Natural killer cell treated with Interleukin-12 subunit alpha and Interleukin-12 subunit beta and Interleukin-15 and Interleukin-18, amount 100 ng/mL, for 72 hours (primary cell): ENCODE measurements around the gene SLCO1C1. TPM values are rescaled to one million over a fixed set of nuclear protein-coding genes. Genes with fewer than 3 reads are reported as not detected.
"Not testable (repeated sequence)": the region's sequence is repeated elsewhere in the genome, so short reads cannot be mapped to it uniquely, and the experiment has no call there.

Experiments used
- ATAC-seq, 2 donors: fragments of 150-1000 bp; cut with Tn5 transposase in 1 of 2; sonication (Bioruptor Pico), chemical (Tn5 transposase) in 1 of 2; 2 replicates each; pipeline ENCODE4 v1.10.0; 2021
- DNase-seq: peaks from one replicate; pipeline ENCODE4 v3.0.0; 2022; ENCODE audit warnings: low spot score
- H3K27ac Mint-ChIP-seq, 2 donors: 1 replicate in 1 of 2; 2 replicates in 1 of 2; pipeline ENCODE4 v1.8.0; 2022; ENCODE audit warnings: mixed read lengths in 2 of 2, mild to moderate bottlenecking in 1 of 2, moderate library complexity in 1 of 2
- H3K27me3 Mint-ChIP-seq, 2 donors: 1 replicate in 1 of 2; 2 replicates in 1 of 2; pipeline ENCODE4 v1.8.0; 2022; ENCODE audit warnings: mixed read lengths in 2 of 2
- H3K36me3 Mint-ChIP-seq: one replicate; pipeline ENCODE4 v1.8.0; 2022; ENCODE audit warnings: mixed read lengths
- H3K4me1 Mint-ChIP-seq, 2 donors: 1 replicate in 1 of 2; 2 replicates in 1 of 2; pipeline ENCODE4 v1.8.0; 2022; ENCODE audit warnings: low read depth in 2 of 2, mixed read lengths in 2 of 2, mild to moderate bottlenecking in 1 of 2
- H3K4me3 Mint-ChIP-seq: one replicate; pipeline ENCODE4 v1.8.0; 2022; ENCODE audit warnings: mixed read lengths
- H3K9me3 Mint-ChIP-seq: 2 replicates; pipeline ENCODE4 v1.8.0; 2022; ENCODE audit warnings: mixed read lengths
- total RNA-seq, 2 donors: library from RNA; stranded (reverse); gene quantifications; one replicate each; pipeline ENCODE4 v1.2.3, GENCODE V29; 2022

SLCO1C1 gene
- total RNA-seq, 2 donors from 2014 or later = not detected

- DNase-seq = no peak
- H3K9me3 Mint-ChIP-seq = peaks cover 8% of the 10 kb centered on the region
- no peaks in the 10 kb centered on the region for H3K36me3 Mint-ChIP-seq
- H3K27ac Mint-ChIP-seq = no peak overlapping the region
- no peak for ATAC-seq
- no peak overlapping the region for H3K4me3 Mint-ChIP-seq
- H3K27me3 Mint-ChIP-seq = no peaks in the 10 kb centered on the region
- H3K4me1 Mint-ChIP-seq = no peaks in the 10 kb centered on the region
These were observed 36.1 kb downstream of the SLCO1C1 start for GRCh38 chr12:20731274-20731673.

DNA sequence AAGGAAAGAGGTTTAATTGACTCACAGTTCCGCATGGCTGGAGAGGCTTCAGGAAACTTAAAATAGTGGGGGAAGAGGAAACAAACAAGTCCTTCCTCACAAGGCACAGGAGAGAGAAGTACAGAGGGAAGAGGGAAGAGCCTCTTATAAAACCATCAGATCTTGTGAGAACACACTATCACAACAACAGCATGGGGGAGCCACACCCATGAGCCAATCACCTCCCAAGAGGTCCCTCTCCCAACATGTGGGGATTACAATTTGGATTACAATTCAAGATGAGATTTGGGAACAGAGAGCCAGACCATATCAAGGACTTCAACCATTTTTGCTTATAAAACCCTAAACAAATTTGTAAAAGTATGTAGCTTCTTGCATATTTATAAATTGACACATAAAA, 45.8 kb downstream of the SLCO1C1 start:
- no peaks in the 10 kb centered on the region for H3K27me3 Mint-ChIP-seq

DNA sequence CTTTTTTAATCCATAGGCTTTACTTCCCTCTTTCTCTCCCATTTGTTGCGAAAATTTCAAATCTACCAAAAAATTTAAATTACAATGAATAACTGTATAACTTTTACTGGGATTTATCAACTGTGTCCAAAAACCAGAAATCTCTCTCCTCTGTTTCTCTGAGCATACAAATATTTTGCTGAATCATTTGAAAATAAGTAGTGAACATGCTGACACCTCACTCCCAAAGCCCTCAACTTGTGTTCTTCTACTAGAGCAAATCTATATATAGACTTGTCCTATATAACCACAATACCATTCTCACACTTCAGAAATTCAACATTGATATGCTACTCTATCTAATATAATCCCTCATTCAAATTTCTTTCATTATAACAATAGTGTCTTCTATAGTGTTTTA, 53.1 kb downstream of the SLCO1C1 start:
- Mint-ChIP-seq H3K27ac (no peak overlapping the region), H3K4me3 (no peak overlapping the region), H3K9me3 (peaks cover 8% of the 10 kb centered on the region), H3K4me1 (no peaks in the 10 kb centered on the region), H3K36me3 (peaks cover 4% of the 10 kb centered on the region), H3K27me3 (no peaks in the 10 kb centered on the region)
- no peak for DNase-seq
- ATAC-seq = no peak

More for the DNA sequence above, 45.8 kb downstream of the SLCO1C1 start:
- ATAC-seq (no peak), DNase-seq (no peak)
- peaks cover 6% of the 10 kb centered on the region for H3K9me3 Mint-ChIP-seq
- no peaks in the 10 kb centered on the region for H3K36me3 Mint-ChIP-seq
- H3K27ac Mint-ChIP-seq = no peak overlapping the region
- no peak overlapping the region for H3K4me3 Mint-ChIP-seq
- no peaks in the 10 kb centered on the region for H3K4me1 Mint-ChIP-seq

GRCh38 chr12:20751046-20751445, 55.9 kb downstream of the SLCO1C1 start:
- no peaks in the 10 kb centered on the region for H3K27me3 Mint-ChIP-seq
- DNase-seq = no peak
- H3K4me3 Mint-ChIP-seq = no peak overlapping the region
- no peak for ATAC-seq
- H3K36me3 Mint-ChIP-seq = peaks cover 4% of the 10 kb centered on the region
- no peaks in the 10 kb centered on the region for H3K4me1 Mint-ChIP-seq
- H3K27ac Mint-ChIP-seq = no peak overlapping the region
- peaks cover 8% of the 10 kb centered on the region for H3K9me3 Mint-ChIP-seq

GRCh38 chr12:20777420-20777819, 82.3 kb downstream of the SLCO1C1 start:
- DNase-seq (no peak), ATAC-seq (no peak)
- H3K27me3 Mint-ChIP-seq = no peaks in the 10 kb centered on the region
- no peaks in the 10 kb centered on the region for H3K4me1 Mint-ChIP-seq
- H3K36me3 Mint-ChIP-seq = no peaks in the 10 kb centered on the region
- peaks cover 18% of the 10 kb centered on the region for H3K9me3 Mint-ChIP-seq
- no peak overlapping the region for H3K27ac Mint-ChIP-seq
- no peak overlapping the region for H3K4me3 Mint-ChIP-seq

DNA sequence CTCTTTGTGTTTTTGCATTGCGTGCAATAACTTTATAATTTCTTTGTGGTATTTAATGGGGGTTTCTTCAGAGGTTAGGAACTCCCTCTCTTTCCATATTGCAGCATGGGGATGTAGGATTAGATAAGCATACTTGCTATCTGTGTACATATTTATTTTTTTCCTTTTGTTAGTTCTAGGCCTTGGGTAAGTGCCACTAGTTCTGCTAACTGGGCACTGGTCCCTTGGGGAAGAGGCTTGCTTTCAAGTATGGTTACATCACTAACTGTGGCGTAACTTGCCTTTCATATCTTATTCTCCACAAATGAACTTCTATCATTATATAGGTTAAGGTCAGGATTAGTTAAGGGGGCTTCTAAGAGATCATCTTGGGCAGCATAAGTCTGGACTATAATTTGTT, 83.8 kb downstream of the SLCO1C1 start:
- no peaks in the 10 kb centered on the region for H3K27me3 Mint-ChIP-seq

DNA sequence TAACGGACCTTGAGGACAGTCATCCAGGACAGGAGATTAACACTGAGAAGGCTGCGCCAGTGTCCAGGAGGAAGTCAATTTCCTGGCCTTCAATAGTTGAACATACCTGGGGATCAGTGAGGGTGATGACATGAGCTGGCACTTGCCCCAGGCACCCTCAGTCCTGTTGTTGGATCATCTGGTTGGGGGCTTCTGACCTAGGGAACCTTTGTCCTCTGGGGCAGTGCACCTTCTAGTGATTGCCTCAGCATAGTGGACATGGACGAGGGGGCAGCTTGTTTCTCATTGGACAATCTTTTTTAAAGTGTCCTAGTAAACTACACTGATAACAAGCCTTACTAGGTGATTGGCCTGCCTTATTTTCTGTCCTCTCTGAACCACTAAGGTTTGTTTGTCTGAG, 84.8 kb downstream of the SLCO1C1 start:
- H3K36me3 Mint-ChIP-seq, ATAC-seq, H3K4me1 Mint-ChIP-seq, H3K27ac Mint-ChIP-seq, H3K27me3 Mint-ChIP-seq, H3K4me3 Mint-ChIP-seq, DNase-seq: not testable (repeated sequence)
- H3K9me3 Mint-ChIP-seq = peaks cover 24% of the 10 kb centered on the region

More for the DNA sequence above, 83.8 kb downstream of the SLCO1C1 start:
- ATAC-seq (no peak), DNase-seq (no peak)
- Mint-ChIP-seq H3K27ac (no peak overlapping the region), H3K9me3 (peaks cover 18% of the 10 kb centered on the region), H3K36me3 (no peaks in the 10 kb centered on the region), H3K4me3 (no peak overlapping the region), H3K4me1 (no peaks in the 10 kb centered on the region)

DNA sequence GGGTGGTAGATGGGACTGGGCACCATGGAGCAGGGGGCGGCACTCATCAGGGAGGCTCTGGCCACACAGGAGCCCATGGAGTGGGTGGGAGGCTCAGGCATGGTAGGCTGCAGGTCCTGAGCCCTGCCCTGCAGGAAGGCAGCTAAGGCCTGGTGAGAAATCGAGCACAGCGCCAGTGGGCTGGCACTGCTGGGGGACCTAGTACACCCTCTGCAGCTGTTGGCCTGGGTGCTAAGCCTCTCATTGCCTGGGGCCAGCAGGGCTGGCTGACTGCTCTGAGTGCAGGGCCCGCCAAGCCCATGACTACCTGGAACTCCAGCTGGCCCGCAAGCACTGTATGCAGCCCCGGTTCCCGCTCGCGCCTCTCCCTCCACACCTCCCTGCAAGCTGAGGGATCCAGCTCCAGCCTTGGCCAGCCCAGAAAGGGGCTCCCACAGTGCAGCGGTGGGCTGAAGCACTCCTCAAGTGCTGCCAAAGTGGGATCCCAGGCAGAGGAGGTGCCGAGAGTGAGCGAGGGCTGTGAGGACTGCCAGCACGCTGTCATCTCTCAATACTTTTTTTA, 88.7 kb downstream of the SLCO1C1 start:
- not testable (repeated sequence) for H3K4me3 Mint-ChIP-seq, H3K27me3 Mint-ChIP-seq, DNase-seq, H3K27ac Mint-ChIP-seq, H3K36me3 Mint-ChIP-seq, ATAC-seq, H3K4me1 Mint-ChIP-seq
- H3K9me3 Mint-ChIP-seq = peaks cover 21% of the 10 kb centered on the region

DNA sequence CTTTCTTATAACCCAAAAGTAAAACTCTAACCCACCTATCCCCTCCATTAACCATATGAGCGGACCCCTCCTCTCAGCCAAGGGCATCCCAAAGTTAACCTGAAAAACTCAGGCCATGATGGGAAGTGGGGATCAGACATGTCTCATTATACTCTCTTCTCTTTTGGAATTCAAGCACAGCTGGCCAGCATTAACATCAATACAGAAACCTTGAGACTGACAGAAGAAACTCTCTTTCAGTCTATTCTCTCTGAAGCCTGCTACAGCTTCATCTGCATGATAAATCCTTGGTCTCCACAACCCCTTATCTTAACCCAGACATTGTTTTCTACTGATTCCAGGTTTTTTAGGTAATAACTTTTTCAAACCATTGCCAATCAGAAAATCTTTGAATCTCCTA, 97.8 kb downstream of the SLCO1C1 start:
- H3K4me1 Mint-ChIP-seq = no peaks in the 10 kb centered on the region

DNA sequence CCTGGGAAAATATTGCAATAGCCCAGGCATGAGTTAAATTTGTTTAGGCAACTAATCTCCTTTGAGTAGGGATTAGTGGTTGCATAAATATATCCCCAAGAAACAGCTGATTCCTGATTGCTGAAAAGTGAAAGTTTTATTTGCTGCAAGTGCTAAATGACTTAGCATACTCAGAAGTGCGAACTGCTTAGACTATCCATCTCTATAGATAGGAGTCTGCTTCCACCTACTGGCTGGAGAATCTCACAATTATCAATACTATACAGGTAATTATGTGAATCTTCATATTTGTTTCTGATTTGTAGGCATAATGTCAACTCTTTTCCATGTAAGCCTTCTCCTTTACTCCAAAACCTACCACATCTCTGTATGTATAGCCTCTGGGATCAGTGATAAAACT, 103.4 kb downstream of the SLCO1C1 start:
- Mint-ChIP-seq H3K36me3 (no peaks in the 10 kb centered on the region), H3K27ac (no peak overlapping the region)
- ATAC-seq = no peak

More for the DNA sequence above, 97.8 kb downstream of the SLCO1C1 start:
- Mint-ChIP-seq H3K9me3 (peaks cover 6% of the 10 kb centered on the region), H3K4me3 (no peak overlapping the region), H3K27me3 (no peaks in the 10 kb centered on the region), H3K36me3 (no peaks in the 10 kb centered on the region), H3K27ac (no peak overlapping the region)
- no peak for ATAC-seq
- no peak for DNase-seq

GRCh38 chr12:20800160-20800559, 105.0 kb downstream of the SLCO1C1 start:
- no peak overlapping the region for H3K4me3 Mint-ChIP-seq
- H3K27ac Mint-ChIP-seq = no peak overlapping the region
- no peaks in the 10 kb centered on the region for H3K27me3 Mint-ChIP-seq
- no peaks in the 10 kb centered on the region for H3K36me3 Mint-ChIP-seq
- no peaks in the 10 kb centered on the region for H3K4me1 Mint-ChIP-seq
- DNase-seq (no peak), ATAC-seq (no peak)
- no peaks in the 10 kb centered on the region for H3K9me3 Mint-ChIP-seq

More for the DNA sequence above, 103.4 kb downstream of the SLCO1C1 start:
- peaks cover 3% of the 10 kb centered on the region for H3K9me3 Mint-ChIP-seq
- no peak overlapping the region for H3K4me3 Mint-ChIP-seq
- H3K4me1 Mint-ChIP-seq = no peaks in the 10 kb centered on the region
- no peaks in the 10 kb centered on the region for H3K27me3 Mint-ChIP-seq
- no peak for DNase-seq

DNA sequence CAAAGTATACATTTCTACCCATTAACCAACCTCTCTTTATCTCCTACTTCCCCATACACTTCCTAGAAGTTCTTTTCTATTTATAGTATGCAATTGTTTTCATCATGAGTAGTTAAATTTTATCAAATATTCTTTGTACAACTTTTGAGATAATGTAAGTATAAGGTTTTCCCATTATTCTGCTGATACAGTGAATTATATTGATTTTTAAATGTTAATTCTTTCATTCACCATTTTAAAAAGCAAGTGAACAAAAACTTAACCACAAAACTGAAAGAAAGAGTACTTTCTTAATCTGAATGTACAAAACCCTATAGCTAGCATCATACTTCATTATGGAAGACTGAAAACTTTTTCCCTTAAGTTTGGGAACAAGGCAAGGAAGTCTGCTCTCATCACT, 105.9 kb downstream of the SLCO1C1 start:
- Mint-ChIP-seq H3K9me3 (no peaks in the 10 kb centered on the region), H3K36me3 (no peaks in the 10 kb centered on the region), H3K4me1 (no peaks in the 10 kb centered on the region), H3K27ac (no peak overlapping the region), H3K4me3 (no peak overlapping the region), H3K27me3 (no peaks in the 10 kb centered on the region)
- DNase-seq = no peak
- ATAC-seq = no peak

Other genes starting within 250 kb of the SLCO1C1 start
- not detected for gene SLCO1B3, start 115.4 kb downstream of the SLCO1C1 start, total RNA-seq